H1 (cell line): Measurements from ENCODE around the gene AAGAB. TPM values are rescaled to one million over a fixed set of nuclear protein-coding genes. Genes with fewer than 3 reads are reported as not detected.

ENCODE experiments used
- CTCF ChIA-PET: fragments of 300-600 bp; sonication (Branson Sonifier 250); formaldehyde crosslinking; loops from one replicate; lab custom pipeline; 2021; ENCODE audit not compliant: partially characterized antibody; lab: Charles Lee
- POLR2A ChIA-PET: fragments of 300-600 bp; sonication (Branson Sonifier 250); formaldehyde crosslinking; loops from one replicate; lab custom pipeline; 2021; ENCODE audit warnings: inconsistent platforms; ENCODE audit not compliant: partially characterized antibody; lab: Charles Lee
- DNase-seq, 2 experiments: peaks; one replicate each; pipeline versions ENCODE4 v3.0.0 to v3.0.0-alpha.2; 2010 to 2022; ENCODE audit warnings: low spot score in 2 of 2, low read depth in 1 of 2, mixed read lengths in 1 of 2
- FAIRE-seq: peaks from 2 replicates; lab custom pipeline; 2011; peaks lifted over from hg19 to GRCh38; lab: Jason Lieb, UNC
- H2AFZ ChIP-seq: 2 replicates; pipeline ENCODE4 v1.8.1; 2012; ENCODE audit warnings: low read length, inconsistent platforms
- H2AK5ac ChIP-seq: 2 replicates; pipeline ENCODE4 v1.6.1; 2013; ENCODE audit warnings: low read depth, low read length
- H2BK120ac ChIP-seq: replicated peaks from 2 replicates; pipeline ENCODE3; 2013; ENCODE audit warnings: low read depth, low read length, inconsistent platforms
- H2BK12ac ChIP-seq: 2 replicates; pipeline ENCODE4 v1.6.1; 2013; ENCODE audit warnings: low read depth, low read length
- H2BK15ac ChIP-seq: 2 replicates; pipeline ENCODE4 v1.6.1; 2013; ENCODE audit warnings: low read length
- H2BK20ac ChIP-seq: 2 replicates; pipeline ENCODE4 v1.6.1; 2013; ENCODE audit warnings: low read length
- H2BK5ac ChIP-seq: 2 replicates; pipeline ENCODE4 v1.6.1; 2013; ENCODE audit warnings: low read depth, low read length
- H3K14ac ChIP-seq: 2 replicates; pipeline ENCODE4 v1.6.1; 2013; ENCODE audit warnings: inconsistent platforms; ENCODE audit not compliant: insufficient read length
- H3K18ac ChIP-seq: 2 replicates; pipeline ENCODE4 v1.6.1; 2013; ENCODE audit warnings: low read length; ENCODE audit errors: extremely low read depth
- H3K23ac ChIP-seq: 2 replicates; pipeline ENCODE4 v1.6.1; 2013; ENCODE audit warnings: inconsistent platforms; ENCODE audit not compliant: insufficient read length
- H3K23me2 ChIP-seq: 2 replicates; pipeline ENCODE4 v1.6.1; 2013; ENCODE audit warnings: low read depth, low read length
- H3K27ac ChIP-seq: 2 replicates; pipeline ENCODE4 v1.6.1; 2011; ENCODE audit warnings: low read depth, low read length, inconsistent platforms
- H3K27me3 ChIP-seq, 4 experiments: replicated peaks in 1 of 4; 1 replicate in 1 of 4; 2 replicates in 3 of 4; pipeline versions ENCODE4 v1.6.1 to v1.8.1; 2011 to 2013; ENCODE audit warnings: low read length in 3 of 4, mild to moderate bottlenecking in 3 of 4, inconsistent platforms in 2 of 4, mixed read lengths in 2 of 4, moderate library complexity in 1 of 4; ENCODE audit not compliant: control insufficient read depth in 3 of 4, insufficient read depth in 3 of 4; ENCODE audit errors: extremely low read depth in 1 of 4
- H3K36me3 ChIP-seq, 4 experiments: 2 replicates each; pipeline versions ENCODE4 v1.6.1 to v1.8.1; 2011 to 2013; ENCODE audit warnings: mild to moderate bottlenecking in 4 of 4, low read length in 3 of 4, moderate library complexity in 2 of 4, control low read depth in 1 of 4, inconsistent platforms in 1 of 4; ENCODE audit not compliant: insufficient read depth in 4 of 4, control insufficient read depth in 2 of 4
- H3K4ac ChIP-seq: replicated peaks from 2 replicates; pipeline ENCODE3; 2013; ENCODE audit warnings: low read length, low read depth, mixed read lengths, inconsistent platforms; ENCODE audit not compliant: insufficient read length
- H3K4me1 ChIP-seq, 4 experiments: replicated peaks in 1 of 4; 1 replicate in 1 of 4; 2 replicates in 3 of 4; pipeline versions ENCODE4 v1.6.1 to v1.8.1; 2011 to 2013; ENCODE audit warnings: low read length in 3 of 4, inconsistent platforms in 2 of 4, mixed read lengths in 1 of 4; ENCODE audit not compliant: insufficient read depth in 4 of 4, control insufficient read depth in 3 of 4
- H3K4me2 ChIP-seq, 2 experiments: 2 replicates each; pipeline versions ENCODE4 v1.6.1 to v1.8.1; 2011 to 2013; ENCODE audit warnings: low read depth in 2 of 2, low read length in 2 of 2, control low read depth in 1 of 2, inconsistent platforms in 1 of 2, mild to moderate bottlenecking in 1 of 2; ENCODE audit not compliant: insufficient read depth in 1 of 2
- H3K4me3 ChIP-seq, 4 experiments: fragments of 200-600, 300-600 bp in 1 of 4; sonication (generic), shearing (Covaris generic), sonication (Bioruptor Twin) in 1 of 4; 2 replicates each; pipeline versions ENCODE4 v1.5.1 to v1.8.1; 2011 to 2016; ENCODE audit warnings: low read length in 4 of 4, low read depth in 3 of 4, control low read depth in 2 of 4, inconsistent platforms in 2 of 4, mild to moderate bottlenecking in 2 of 4, mixed read lengths in 1 of 4, moderate library complexity in 1 of 4; ENCODE audit not compliant: insufficient read depth in 2 of 4; ENCODE audit errors: extremely low read depth in 1 of 4
- H3K56ac ChIP-seq: replicated peaks from 2 replicates; pipeline ENCODE3; 2013; ENCODE audit warnings: low read depth, mild to moderate bottlenecking, mixed read lengths, low read length, inconsistent platforms; ENCODE audit not compliant: insufficient read length
- H3K79me1 ChIP-seq: 2 replicates; pipeline ENCODE4 v1.6.1; 2013; ENCODE audit warnings: low read depth, low read length, control low read depth
- H3K79me2 ChIP-seq, 2 experiments: 2 replicates each; pipeline versions ENCODE4 v1.6.1 to v1.8.1; 2012 to 2013; ENCODE audit warnings: low read length in 2 of 2, mild to moderate bottlenecking in 2 of 2, inconsistent platforms in 1 of 2; ENCODE audit not compliant: insufficient read depth in 2 of 2, control insufficient read depth in 1 of 2
- H3K9ac ChIP-seq, 4 experiments: replicated peaks in 1 of 4; 1 replicate in 1 of 4; 2 replicates in 3 of 4; pipeline versions ENCODE4 v1.6.1 to v1.8.1; 2011 to 2013; ENCODE audit warnings: low read depth in 3 of 4, low read length in 3 of 4, control low read depth in 2 of 4, mild to moderate bottlenecking in 2 of 4, moderate library complexity in 2 of 4, inconsistent platforms in 1 of 4; ENCODE audit errors: extremely low read depth in 1 of 4
- H3K9me3 ChIP-seq, 2 experiments: 2 replicates each; pipeline versions ENCODE4 v1.6.1 to v1.8.1; 2012 to 2013; ENCODE audit warnings: mild to moderate bottlenecking in 2 of 2, moderate library complexity in 2 of 2, control low read depth in 1 of 2, inconsistent platforms in 1 of 2, low read depth in 1 of 2, low read length in 1 of 2, mixed read lengths in 1 of 2; ENCODE audit not compliant: insufficient read depth in 2 of 2
- H4K20me1 ChIP-seq, 2 experiments: replicated peaks in 1 of 2; 2 replicates each; pipeline versions ENCODE3 to v1.8.1; 2011 to 2013; ENCODE audit warnings: inconsistent platforms in 2 of 2, low read length in 2 of 2, mild to moderate bottlenecking in 1 of 2; ENCODE audit not compliant: insufficient read depth in 2 of 2, control insufficient read depth in 1 of 2
- H4K5ac ChIP-seq: 2 replicates; pipeline ENCODE4 v1.6.1; 2013; ENCODE audit warnings: low read length, low read depth, mixed read lengths, inconsistent platforms; ENCODE audit not compliant: insufficient read length
- H4K8ac ChIP-seq: 2 replicates; pipeline ENCODE4 v1.8.0; 2013; ENCODE audit warnings: mild to moderate bottlenecking, moderate library complexity, low read length, inconsistent platforms; ENCODE audit not compliant: insufficient read depth; ENCODE audit errors: extremely low read depth
- H4K91ac ChIP-seq: replicated peaks from 2 replicates; pipeline ENCODE3; 2013; ENCODE audit warnings: low read length, mixed read lengths, inconsistent platforms; ENCODE audit not compliant: insufficient read length
- CTCF ChIP-seq, 3 experiments: IDR thresholded peaks; 1 replicate in 2 of 3; 2 replicates in 1 of 3; pipeline versions ENCODE4 v1.5.1 to v1.6.1; 2011; ENCODE audit warnings: low read length in 3 of 3, mild to moderate bottlenecking in 3 of 3, inconsistent platforms in 2 of 3, low read depth in 1 of 3, moderate library complexity in 1 of 3; ENCODE audit not compliant: insufficient read depth in 1 of 3; ENCODE audit errors: control extremely low read depth in 1 of 3
- FOSL1 ChIP-seq: IDR thresholded peaks from 2 replicates; pipeline ENCODE4 v1.6.1; 2011; ENCODE audit warnings: mild to moderate bottlenecking, low read depth, low read length, moderate library complexity; ENCODE audit not compliant: insufficient read depth
- NANOG ChIP-seq: IDR thresholded peaks from 2 replicates; pipeline ENCODE4 v1.6.1; 2011; ENCODE audit warnings: low read length, low read depth, mild to moderate bottlenecking, inconsistent platforms; ENCODE audit not compliant: insufficient read depth, poor library complexity, severe bottlenecking
- RNF2 ChIP-seq: fragments of 200-900, 300-1000 bp; sonication (generic); IDR thresholded peaks from 2 replicates; pipeline ENCODE4 v1.7.1; 2016; ENCODE audit warnings: borderline replicate concordance, low read depth, mild to moderate bottlenecking, antibody characterized with exemption, low read length; ENCODE audit not compliant: poor library complexity, severe bottlenecking; ENCODE audit errors: missing control alignments
- SIX5 ChIP-seq: IDR thresholded peaks from 2 replicates; pipeline ENCODE4 v1.6.1; 2011; ENCODE audit warnings: mild to moderate bottlenecking, low read depth, low read length
- SP1 ChIP-seq: IDR thresholded peaks from 2 replicates; pipeline ENCODE4 v1.6.1; 2011; ENCODE audit warnings: low read depth, low read length
- SP2 ChIP-seq: IDR thresholded peaks from 2 replicates; pipeline ENCODE4 v1.6.1; 2012; ENCODE audit warnings: mild to moderate bottlenecking, low read length, inconsistent platforms
- TEAD4 ChIP-seq: IDR thresholded peaks from 2 replicates; pipeline ENCODE4 v1.6.1; 2012; ENCODE audit warnings: low read depth, low read length, inconsistent platforms, mixed read lengths
- WGBS, 2 experiments: shearing (Covaris generic) in 1 of 2; methylation state at CpG; one replicate each; pipeline versions ENCODE4 v1.1.6 to v1.1.7; 2013 to 2015; ENCODE audit warnings: low lambda C conversion rate in 2 of 2, mixed read lengths in 2 of 2, inconsistent platforms in 1 of 2, low coverage in 1 of 2, missing lambda C conversion rate in 1 of 2; ENCODE audit not compliant: insufficient replicate concordance in 2 of 2, insufficient coverage in 1 of 2, insufficient read length in 1 of 2; ENCODE audit errors: extremely low coverage in 1 of 2, missing lambda C conversion rate in 1 of 2; 5-methylcytosine and 5-hydroxymethylcytosine counted together
- polyA plus RNA-seq, 7 experiments: library from polyadenylated mRNA; depleted of rRNA in 3 of 7; stranded (reverse) in 5 of 7; unstranded in 2 of 7; fragments of >200 nt in 5 of 7; fragments of 200-250 nt in 2 of 7; gene quantifications; 1 replicate in 5 of 7; 2 replicates in 1 of 7; 4 replicates in 1 of 7; pipeline versions ENCODE4 v1.2.1 to v1.2.3, GENCODE V29; 2011 to 2013; ENCODE audit warnings: missing spikeins in 2 of 7, mixed read lengths in 2 of 7
- total RNA-seq: library from RNA; stranded (reverse); fragmentation: NEBNext Ultra II Directional; extraction: Animal tissue kit (Norgen Biotek cat#: 25700); gene quantifications from 2 replicates; pipeline ENCODE4 v1.2.1, GENCODE V29; 2021

The AAGAB gene
- total and polyA plus RNA-seq, 2 of the 8 experiments (the other 6 are each of a cell fraction or from before 2014, with no cell fraction given), result 20.1 to 45.9 TPM

GRCh38 chr15:67240235-67241131 lies 14.0 kb downstream of the AAGAB start:
- DNase-seq, result no peak
- Histone ChIP-seq H3K9ac (no peak overlapping the region), H3K27ac (no peak overlapping the region), H2BK12ac (no peak overlapping the region), H3K4me3 (no peak overlapping the region), H4K91ac (no peak overlapping the region), H4K8ac (no peak overlapping the region), H3K9me3 (no peaks in the 10 kb centered on the region), H2BK20ac (no peak overlapping the region), H3K14ac (no peak overlapping the region), H2AK5ac (no peak overlapping the region), H2BK120ac (no peak overlapping the region), H3K23me2 (no peaks in the 10 kb centered on the region; the same call in 1 of the 2 replicates), H4K20me1 (peaks cover 2 to 4% of the 10 kb centered on the region in 2 experiments), H3K18ac (no peak overlapping the region), H2BK15ac (no peak overlapping the region), H3K4ac (no peak overlapping the region), H3K79me2 (peaks cover 0 to 70% of the 10 kb centered on the region in 2 experiments; a peak in 2 of 4 replicates), H3K27me3 (no peaks in the 10 kb centered on the region), H3K56ac (no peak overlapping the region), H3K4me1 (peaks cover 0 to 8% (median 3%) of the 10 kb centered on the region in 4 experiments; a peak in 4 of 7 replicates), H3K36me3 (peaks cover 0 to 5% (median 0%) of the 10 kb centered on the region in 4 experiments; a peak in 1 of 8 replicates), H2BK5ac (no peak overlapping the region), H3K79me1 (no peaks in the 10 kb centered on the region; the same call in 1 of the 2 replicates), H3K23ac (no peak overlapping the region), H4K5ac (no peak overlapping the region), H2AFZ (no peak overlapping the region), H3K4me2 (no peak overlapping the region)
- WGBS, 2 experiments, result 67% methylated on average over 3 of the region's 3 CpGs; no CpG with 5 or more reads in 1 of the 2 experiments
- POLR2A ChIA-PET, result interaction anchor here (0.6 to 0.7 kb wide), 2 partner anchors 10 to 12 kb away, joined by 3 read pairs; no protein-coding TSS in a partner anchor
- CTCF ChIA-PET, result interaction anchor here (0.6 to 2.3 kb wide), 15 partner anchors 13 to 299 kb away, joined by 3 to 15 read pairs (median 3); partner anchors contain the start of gene AAGAB
- FAIRE-seq, result peak; percentile 13
- no peak for TF ChIP-seq SP2
- TF ChIP-seq CTCF (IDR thresholded peaks at IDR 0.05; ENCODE audit: control extremely low read depth in 1 of 3, insufficient read depth in 1 of 3, low read depth in 1 of 3, low read length in 3 of 3), result peak; percentile 42 to 52 (median 51)
- TF ChIP-seq TEAD4, result no peak
- no peak for TF ChIP-seq RNF2
- TF ChIP-seq FOSL1, result no peak
- no peak for TF ChIP-seq SIX5
- no peak for TF ChIP-seq NANOG
- no peak for TF ChIP-seq SP1
